Brain microvascular endothelial cell (primary cell): ENCODE measurements around the gene P2RY14.

ENCODE experiments used
- DNase-seq: peaks from one replicate; pipeline ENCODE4 v3.0.0-alpha.2; 2020
- H3K27ac ChIP-seq: fragments of 250-450 bp; sonication (Bioruptor Pico); 2 replicates; pipeline ENCODE4 v1.5.1; 2020; ENCODE audit warnings: mild to moderate bottlenecking, moderate library complexity
- H3K27me3 ChIP-seq: fragments of 250-450 bp; sonication (Bioruptor Pico); replicated peaks from 2 replicates; pipeline ENCODE4 v1.5.1; 2020; ENCODE audit warnings: mild to moderate bottlenecking
- H3K36me3 ChIP-seq: fragments of 250-450 bp; sonication (Bioruptor Pico); replicated peaks from 2 replicates; pipeline ENCODE4 v1.5.1; 2020; ENCODE audit warnings: mild to moderate bottlenecking
- H3K4me3 ChIP-seq: 2 replicates; pipeline ENCODE4 v1.5.1; 2011; ENCODE audit warnings: low read depth, mild to moderate bottlenecking, control low read depth, low read length, moderate library complexity
- in situ Hi-C: cut with HindIII; loops from 2 replicates; pipeline ENCODE4 v1.10.0; 2017; ENCODE audit warnings: low sequenced_read_pairs, low pct_ligation_motif_present
- TF ChIP-seq, protein P1 (sequence below): IDR thresholded peaks from 2 replicates; pipeline ENCODE4 v1.5.1; 2011; ENCODE audit warnings: low read depth, mild to moderate bottlenecking, moderate library complexity, low read length, control low read depth, inconsistent platforms; ENCODE audit errors: missing control alignments

Gene P2RY14

DNA sequence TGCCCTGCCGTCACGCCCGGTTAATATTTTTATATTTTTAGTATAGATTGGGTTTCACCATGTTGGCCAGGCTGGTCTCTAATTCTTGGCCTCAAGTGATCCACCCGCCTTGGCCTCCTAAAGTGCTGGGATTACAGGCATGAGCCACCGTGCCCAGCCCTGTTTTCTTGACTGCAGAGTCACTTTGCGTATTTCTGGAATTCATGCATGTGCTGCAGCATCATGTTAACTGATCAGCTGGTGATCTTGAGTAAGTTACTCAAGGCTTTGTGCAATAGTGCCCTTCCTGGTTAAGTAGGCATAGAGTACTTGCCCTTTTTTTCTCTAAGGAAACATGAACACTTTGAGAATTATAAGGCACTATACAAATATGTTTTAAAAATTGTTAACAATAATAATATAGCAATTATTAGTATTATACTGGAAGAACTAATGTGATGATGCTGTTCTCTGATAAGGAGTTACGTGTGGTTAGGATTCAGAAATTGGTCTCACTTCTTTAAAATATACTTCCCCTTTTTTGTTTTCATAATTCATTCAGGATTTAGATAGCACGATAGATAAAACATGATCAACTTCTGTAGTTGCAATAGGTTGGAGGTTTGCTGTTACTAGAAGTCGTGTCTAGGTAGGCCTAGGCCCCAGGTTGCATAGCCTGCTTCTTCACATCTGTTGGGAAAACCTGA lies 108.9 kb downstream of the P2RY14 start:
- H3K27me3 ChIP-seq, result no peaks in the 10 kb centered on the region
- DNase-seq, result no peak
- H3K36me3 ChIP-seq, result no peaks in the 10 kb centered on the region
- no peak overlapping the region for H3K27ac ChIP-seq
- TF ChIP-seq, protein P1, sequence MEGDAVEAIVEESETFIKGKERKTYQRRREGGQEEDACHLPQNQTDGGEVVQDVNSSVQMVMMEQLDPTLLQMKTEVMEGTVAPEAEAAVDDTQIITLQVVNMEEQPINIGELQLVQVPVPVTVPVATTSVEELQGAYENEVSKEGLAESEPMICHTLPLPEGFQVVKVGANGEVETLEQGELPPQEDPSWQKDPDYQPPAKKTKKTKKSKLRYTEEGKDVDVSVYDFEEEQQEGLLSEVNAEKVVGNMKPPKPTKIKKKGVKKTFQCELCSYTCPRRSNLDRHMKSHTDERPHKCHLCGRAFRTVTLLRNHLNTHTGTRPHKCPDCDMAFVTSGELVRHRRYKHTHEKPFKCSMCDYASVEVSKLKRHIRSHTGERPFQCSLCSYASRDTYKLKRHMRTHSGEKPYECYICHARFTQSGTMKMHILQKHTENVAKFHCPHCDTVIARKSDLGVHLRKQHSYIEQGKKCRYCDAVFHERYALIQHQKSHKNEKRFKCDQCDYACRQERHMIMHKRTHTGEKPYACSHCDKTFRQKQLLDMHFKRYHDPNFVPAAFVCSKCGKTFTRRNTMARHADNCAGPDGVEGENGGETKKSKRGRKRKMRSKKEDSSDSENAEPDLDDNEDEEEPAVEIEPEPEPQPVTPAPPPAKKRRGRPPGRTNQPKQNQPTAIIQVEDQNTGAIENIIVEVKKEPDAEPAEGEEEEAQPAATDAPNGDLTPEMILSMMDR, result no peak
- H3K4me3 ChIP-seq, result no peak overlapping the region
- in situ Hi-C loops, result no loop called here

DNA sequence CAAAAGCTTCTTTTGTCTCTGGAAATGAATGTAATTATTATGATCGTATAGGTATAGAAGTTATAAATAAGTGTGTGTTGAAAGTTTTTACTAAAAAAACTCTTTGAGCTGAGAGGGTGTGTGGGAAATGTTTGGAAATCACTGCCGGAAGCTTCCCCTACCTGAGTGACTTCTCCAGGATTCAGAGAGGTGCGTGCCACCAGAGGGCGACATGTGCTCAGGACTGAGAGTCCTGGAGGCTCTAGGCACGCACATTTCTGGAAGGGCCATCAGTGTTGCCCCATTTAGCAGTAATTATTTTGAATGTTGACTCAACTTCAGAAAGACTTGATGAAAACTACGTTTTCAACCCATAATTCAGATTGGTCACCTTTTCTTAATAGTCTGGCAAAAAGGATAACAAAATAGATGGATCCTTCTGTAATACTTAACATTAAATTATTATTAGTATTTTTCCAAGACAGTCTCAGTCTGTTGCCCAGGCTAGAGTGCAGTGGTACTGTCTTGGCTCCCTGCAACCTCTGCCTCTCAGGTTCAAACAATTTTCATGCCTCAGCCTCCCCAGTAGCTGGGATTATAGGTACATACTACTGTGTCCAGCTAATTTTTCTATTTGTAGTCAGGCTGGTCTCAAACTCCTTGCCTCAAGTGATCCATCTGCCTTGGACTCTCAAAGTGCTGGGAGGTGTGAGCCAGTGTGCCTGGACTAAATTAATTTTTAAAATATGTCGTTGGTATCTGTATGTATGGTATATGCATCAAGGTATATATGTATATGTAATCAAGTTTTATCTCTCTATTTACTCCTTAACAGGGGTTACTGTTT lies 109.9 kb downstream of the P2RY14 start:
- TF ChIP-seq, protein P1, result peak; percentile 95
- Histone ChIP-seq H3K36me3 (no peaks in the 10 kb centered on the region), H3K4me3 (no peak overlapping the region), H3K27me3 (no peaks in the 10 kb centered on the region), H3K27ac (no peak overlapping the region)
- peak; percentile 64 for DNase-seq
- in situ Hi-C loops, result no loop called here

DNA sequence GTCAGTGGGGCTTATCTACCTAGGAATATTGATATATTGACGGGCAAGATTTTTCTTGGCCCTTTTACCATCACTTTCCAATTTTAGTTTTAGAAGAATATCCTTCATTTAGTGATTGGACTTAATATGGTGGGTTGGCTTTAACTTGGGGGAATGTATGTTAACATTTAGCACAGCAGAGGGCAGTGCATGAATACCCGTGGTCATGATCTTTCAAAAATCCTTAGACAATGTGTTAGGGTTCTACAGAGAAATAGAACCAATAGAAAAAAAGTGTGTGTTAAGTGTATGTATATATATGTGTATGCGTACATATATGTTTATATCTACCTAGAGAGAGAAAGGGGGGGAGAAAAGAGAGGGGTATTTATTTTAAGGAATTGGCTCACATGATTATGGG lies 112.2 kb downstream of the P2RY14 start:
- DNase-seq, result no peak
- TF ChIP-seq, protein P1, result peak; percentile 31
- Histone ChIP-seq H3K27ac (no peak overlapping the region), H3K36me3 (no peaks in the 10 kb centered on the region), H3K27me3 (no peaks in the 10 kb centered on the region), H3K4me3 (no peak overlapping the region)
- in situ Hi-C loops, result no loop called here

DNA sequence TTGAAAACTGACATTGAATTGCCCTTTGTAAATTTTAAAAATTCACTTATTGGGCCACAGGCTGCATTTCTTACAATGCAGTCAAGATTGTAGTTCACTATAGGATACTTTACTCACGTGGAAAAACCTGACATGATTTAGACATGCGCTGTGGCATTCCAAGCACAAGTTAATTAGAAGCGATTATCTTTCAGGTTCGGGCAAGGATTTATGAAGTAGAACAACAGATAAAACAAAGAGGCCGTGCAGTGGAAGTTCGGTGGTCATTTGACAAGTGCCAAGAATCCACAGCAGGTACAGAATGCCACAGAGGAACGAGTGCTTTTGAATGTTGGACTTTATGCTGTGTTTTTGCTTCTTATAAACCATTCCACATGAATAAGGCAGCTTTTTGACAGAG lies 113.1 kb downstream of the P2RY14 start:
- Histone ChIP-seq H3K27ac (no peak overlapping the region), H3K36me3 (no peaks in the 10 kb centered on the region), H3K4me3 (no peak overlapping the region), H3K27me3 (no peaks in the 10 kb centered on the region)
- TF ChIP-seq, protein P1, result no peak
- in situ Hi-C loops, result no loop called here
- no peak for DNase-seq
